ENCODE results near the gene MAP3K7CL.

DNA sequence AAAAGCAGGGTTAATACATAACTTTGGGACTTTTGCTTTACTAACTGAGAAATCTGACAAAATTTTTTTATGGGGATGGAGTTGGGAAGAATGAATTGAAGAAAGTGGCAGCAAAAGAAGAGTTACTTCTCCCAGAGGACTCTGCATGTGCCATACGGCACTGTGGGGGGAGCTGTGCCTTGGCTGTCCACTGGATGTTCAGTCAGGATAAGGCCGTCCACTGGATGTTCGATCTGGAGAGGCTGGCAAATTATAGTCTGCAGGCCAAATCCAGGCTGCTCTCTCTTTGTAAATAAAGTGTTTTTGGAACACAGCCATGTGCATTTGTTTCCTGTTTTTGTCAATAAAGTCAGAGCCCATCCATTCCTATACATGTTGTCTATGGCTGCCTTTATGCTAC, 4.5 kb upstream of the MAP3K7CL start:
- TF ChIP-seq, protein P1, sequence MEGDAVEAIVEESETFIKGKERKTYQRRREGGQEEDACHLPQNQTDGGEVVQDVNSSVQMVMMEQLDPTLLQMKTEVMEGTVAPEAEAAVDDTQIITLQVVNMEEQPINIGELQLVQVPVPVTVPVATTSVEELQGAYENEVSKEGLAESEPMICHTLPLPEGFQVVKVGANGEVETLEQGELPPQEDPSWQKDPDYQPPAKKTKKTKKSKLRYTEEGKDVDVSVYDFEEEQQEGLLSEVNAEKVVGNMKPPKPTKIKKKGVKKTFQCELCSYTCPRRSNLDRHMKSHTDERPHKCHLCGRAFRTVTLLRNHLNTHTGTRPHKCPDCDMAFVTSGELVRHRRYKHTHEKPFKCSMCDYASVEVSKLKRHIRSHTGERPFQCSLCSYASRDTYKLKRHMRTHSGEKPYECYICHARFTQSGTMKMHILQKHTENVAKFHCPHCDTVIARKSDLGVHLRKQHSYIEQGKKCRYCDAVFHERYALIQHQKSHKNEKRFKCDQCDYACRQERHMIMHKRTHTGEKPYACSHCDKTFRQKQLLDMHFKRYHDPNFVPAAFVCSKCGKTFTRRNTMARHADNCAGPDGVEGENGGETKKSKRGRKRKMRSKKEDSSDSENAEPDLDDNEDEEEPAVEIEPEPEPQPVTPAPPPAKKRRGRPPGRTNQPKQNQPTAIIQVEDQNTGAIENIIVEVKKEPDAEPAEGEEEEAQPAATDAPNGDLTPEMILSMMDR (IDR thresholded peaks at IDR 0.05), result no peak
- TF ChIP-seq POLR2A (IDR thresholded peaks at IDR 0.05) (no peak), POLR2AphosphoS5 (IDR thresholded peaks at IDR 0.05; ENCODE audit: insufficient read depth in 1 of 2, low read depth in 1 of 2) (no peak)

Measured in vagina (tissue), 2 donors.